HG03571 (cell line): ENCODE data around the gene PYGL.
"Not testable (repeated sequence)": the region's sequence is repeated elsewhere in the genome, so short reads cannot be mapped to it uniquely, and the experiment has no call there.

ENCODE experiments used
- ATAC-seq: cut with Tn5 transposase; IDR thresholded peaks from one replicate; pipeline ENCODE4 v1.9.1; 2021; ENCODE audit not compliant: unreplicated experiment

The PYGL gene

GRCh38 chr14:50943943-50944646 lies at the start of gene PYGL:
TSS of gene PYGL (minus strand) at chr14:50944483. CDS start at chr14:50944403, 80 bp downstream.
- peak; percentile 60 for ATAC-seq

GRCh38 chr14:50985859-50986331 lies 41.6 kb upstream of the PYGL start:
- no peak for ATAC-seq

DNA sequence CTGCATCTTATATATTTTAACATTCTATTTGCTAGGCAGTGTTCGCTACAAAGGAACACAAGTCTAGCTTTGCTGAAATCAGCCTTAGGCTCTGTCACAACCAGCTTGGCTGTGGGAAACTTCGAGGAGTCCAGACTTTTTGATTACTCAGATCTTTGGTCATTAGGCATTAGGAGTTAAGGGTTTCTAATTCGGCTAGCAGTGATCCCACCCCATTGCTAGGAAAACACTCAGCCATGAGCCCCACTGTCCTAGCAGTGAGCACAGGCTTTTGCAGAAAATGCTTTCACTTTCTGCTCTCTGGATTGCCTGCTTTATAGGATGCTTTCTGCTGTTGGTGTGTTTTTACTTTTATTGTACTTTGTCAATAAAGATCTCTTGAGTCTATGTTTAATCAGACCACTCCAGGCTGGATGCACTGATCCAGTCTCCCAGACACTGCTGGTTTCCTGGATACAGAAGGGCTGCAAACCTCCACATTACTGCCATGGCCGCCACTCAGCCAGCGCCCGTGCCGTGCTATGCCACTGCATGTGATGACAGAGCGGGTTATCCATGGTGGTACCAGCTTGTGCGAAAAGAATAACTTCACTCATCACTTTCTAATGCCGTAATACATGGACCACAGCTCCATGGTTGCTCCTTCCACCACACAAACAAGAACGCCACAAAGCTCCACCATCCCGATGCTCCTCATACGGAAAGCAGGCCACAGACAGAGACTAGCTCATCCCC lies 41.0 kb upstream of the PYGL start:
- no peak for ATAC-seq

DNA sequence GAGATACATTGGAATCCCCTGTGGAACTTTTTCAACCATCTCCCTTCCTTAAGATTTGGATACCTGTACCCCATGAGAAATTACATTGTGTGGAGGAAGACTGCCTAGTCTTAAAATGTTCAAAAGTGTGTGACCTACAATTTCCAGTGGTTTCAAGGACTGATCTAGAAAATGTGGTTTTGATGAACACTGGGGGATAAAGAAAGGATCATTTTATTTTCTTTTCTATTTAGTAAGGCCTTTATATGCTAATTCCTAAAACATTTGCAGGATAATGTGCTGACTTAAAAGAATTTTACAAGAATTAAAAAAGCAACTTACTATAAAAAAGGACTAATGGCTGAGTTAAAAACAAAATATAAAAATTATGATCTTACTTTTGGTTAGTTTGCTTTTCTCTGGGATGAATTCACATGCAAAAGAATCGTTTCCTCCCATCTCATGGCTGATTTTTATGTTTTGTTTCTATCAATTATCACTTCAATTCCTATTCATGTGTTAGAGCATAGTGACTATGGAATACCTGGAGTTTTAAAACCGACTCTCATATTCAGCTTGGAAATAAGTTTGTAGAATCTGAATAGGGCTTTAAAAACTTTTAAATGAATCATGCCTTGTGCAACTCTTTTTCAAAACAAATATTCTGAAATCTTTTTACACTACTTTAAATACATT lies 39.9 kb upstream of the PYGL start:
- no peak for ATAC-seq

GRCh38 chr14:50979941-50980850 lies 35.9 kb upstream of the PYGL start:
- no peak for ATAC-seq

- ATAC-seq, result peak; percentile 86
Measured at GRCh38 chr14:50978888-50979287, 34.6 kb upstream of the PYGL start.

DNA sequence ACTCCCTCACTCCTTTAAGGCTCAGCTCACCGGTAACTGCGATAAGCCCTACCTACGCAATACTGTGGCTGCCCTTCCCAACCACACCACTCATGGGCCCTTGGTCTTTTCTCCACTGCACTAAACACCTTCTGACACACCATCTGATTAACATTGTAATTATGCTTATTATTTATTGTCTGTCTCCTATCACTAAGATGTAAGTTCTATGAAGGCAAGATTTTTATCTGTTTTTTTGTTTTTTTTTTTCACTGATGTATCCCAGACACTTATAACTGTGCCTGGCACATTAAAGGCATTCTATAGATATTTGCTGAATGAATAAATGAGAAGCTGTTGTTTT lies 34.2 kb upstream of the PYGL start:
- ATAC-seq, result no peak

- peak; percentile 54 for ATAC-seq
Measured at GRCh38 chr14:50977863-50978528, 33.7 kb upstream of the PYGL start.

GRCh38 chr14:50974118-50974517 lies 29.8 kb upstream of the PYGL start:
- ATAC-seq, result no peak

- ATAC-seq, result no peak
Measured at GRCh38 chr14:50972734-50973133, 28.5 kb upstream of the PYGL start.

DNA sequence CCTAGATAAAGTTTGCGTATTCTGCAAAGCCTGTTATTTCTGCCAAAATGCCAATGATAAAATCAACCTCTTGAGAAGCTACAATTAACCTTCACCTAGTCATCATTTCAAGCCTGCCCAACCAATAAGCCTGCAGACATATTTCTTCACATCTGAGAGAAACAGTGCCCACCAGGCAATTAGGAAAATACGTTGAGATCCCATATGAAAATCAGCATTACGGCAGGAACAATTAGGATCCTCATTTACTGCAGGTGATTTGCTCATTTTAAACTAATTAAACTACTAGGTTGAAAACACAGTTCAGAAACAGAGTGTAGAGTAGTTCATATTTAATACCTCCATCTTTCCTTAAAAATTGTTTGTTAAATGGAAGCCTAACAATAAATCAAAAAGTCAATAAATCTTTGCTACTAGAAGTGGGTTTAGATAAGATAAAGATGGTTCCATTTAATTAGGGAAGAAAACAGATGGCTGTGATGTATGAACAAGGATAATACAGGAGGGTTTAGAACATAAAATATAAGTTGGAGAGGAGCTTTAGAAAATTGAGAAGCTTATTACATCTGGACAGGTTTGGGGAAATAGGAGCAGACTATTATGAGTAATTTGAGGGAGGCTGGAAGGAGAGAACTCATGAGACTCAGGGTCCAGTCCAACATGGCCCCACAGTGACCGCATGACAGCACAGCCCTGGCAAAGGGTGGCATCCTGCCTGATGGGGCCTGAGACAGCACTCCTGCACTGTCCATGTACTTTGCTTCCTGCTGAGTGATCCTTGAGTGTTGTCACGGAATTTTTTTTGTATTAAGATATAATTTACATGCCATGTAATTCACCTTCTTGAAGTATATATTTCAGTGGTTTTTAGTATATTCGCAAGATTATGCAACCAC lies 26.9 kb upstream of the PYGL start:
- no peak for ATAC-seq

DNA sequence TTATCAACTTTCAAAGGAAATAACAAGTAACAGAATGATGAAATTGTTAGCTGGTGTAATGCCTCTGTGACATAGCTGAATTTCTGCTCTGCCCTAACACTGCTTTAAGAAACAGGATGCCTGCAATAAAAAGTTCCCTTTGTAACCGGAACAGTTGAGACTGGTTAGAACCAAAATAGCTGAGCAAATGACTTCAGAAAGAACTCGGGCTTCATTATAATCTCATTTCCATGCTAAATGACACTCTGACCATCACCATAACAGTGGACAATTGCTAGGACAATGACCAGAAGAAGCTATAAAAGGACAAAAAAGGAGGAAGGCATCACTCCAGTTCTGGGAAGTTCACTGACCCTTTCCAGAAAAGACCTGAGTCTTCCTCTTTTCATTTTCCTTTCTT lies 23.5 kb upstream of the PYGL start:
- no peak for ATAC-seq

- no peak for ATAC-seq
Measured at GRCh38 chr14:50967103-50967502, 22.8 kb upstream of the PYGL start.

DNA sequence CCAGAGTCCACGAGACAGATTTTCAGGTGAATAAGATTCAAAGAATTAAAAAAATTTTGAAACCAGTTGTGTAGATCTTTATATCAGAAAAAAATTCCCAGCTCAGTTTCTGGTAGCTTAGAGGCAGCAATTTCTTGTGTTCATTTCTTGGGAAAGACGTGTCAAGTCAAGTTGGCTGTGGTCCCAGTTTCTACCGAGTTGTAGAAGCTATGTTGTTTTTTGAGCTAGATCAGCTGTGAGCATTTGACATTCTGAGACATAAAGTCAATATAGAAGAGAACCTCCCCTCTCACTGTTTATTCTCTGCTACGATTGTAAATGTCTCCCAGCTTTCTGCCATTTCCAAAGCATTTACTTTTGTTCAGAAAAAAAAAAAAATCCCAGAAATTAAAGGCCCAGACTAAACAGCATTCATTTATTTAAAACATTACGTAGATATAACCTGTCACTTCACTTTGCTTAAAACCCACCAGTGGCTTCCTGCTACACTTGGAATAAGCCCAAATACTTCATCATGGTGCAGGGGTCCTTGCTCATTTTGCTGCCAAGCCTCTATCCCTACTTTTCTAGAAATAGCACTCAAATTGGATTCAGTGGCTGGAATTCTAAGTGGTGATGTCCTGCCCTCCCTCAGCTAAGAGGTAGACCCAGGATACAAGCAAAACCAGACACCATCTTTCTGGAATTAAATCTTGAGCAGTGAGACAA lies 20.6 kb upstream of the PYGL start:
- no peak for ATAC-seq

- ATAC-seq, result no peak
Measured at GRCh38 chr14:50963919-50964318, 19.6 kb upstream of the PYGL start.

GRCh38 chr14:50961605-50962221 lies 17.4 kb upstream of the PYGL start:
- no peak for ATAC-seq

DNA sequence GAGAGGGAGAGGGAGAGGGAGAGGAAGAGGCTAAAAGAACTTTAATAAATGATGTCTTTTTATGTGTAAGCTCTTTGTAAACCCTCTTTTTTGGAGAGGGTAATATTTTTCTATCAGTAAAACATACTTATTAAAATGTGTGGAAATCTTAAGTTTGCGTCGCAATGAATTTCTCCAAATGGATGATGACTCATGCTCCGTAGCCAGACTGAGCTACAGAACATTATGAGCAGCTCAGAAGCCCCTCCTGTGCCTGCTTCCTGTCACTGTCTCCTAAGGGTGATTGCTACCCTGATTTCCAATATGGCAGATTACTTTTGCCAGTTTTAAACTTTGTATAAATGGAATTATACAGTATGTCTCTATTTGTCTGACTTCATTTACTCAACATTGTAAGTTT lies 13.0 kb upstream of the PYGL start:
- ATAC-seq, result no peak

GRCh38 chr14:50956421-50956820 lies 12.1 kb upstream of the PYGL start:
- not testable (repeated sequence) for ATAC-seq
